Small intestine (tissue), 7 donors: ENCODE measurements around the gene PTER. TPM values are rescaled to one million over a fixed set of nuclear protein-coding genes. Genes with fewer than 3 reads are reported as not detected.
A peak's percentile ranks its signal among the peaks of the same experiment; 100 is the strongest.

Experiments used
- DNase-seq, 2 donors: peaks; one replicate each; pipeline versions ENCODE4 v3.0.0 to v3.0.0-alpha.2; 2013
- FAIRE-seq: peaks from 2 replicates; lab custom pipeline; 2012; peaks lifted over from hg19 to GRCh38; lab: Jason Lieb, UNC
- H3K27ac ChIP-seq, 3 donors: one replicate each; pipeline ENCODE4 v1.5.1; 2013; ENCODE audit warnings: low read length in 2 of 3, mild to moderate bottlenecking in 2 of 3, control low read depth in 1 of 3, inconsistent platforms in 1 of 3, low read depth in 1 of 3, moderate library complexity in 1 of 3
- H3K27me3 ChIP-seq, 3 donors: one replicate each; pipeline ENCODE4 v1.6.1; 2013; ENCODE audit warnings: low read length in 3 of 3, inconsistent platforms in 1 of 3; ENCODE audit not compliant: control insufficient read depth in 3 of 3, insufficient read depth in 3 of 3
- H3K36me3 ChIP-seq, 3 donors: one replicate each; pipeline ENCODE4 v1.6.1; 2013; ENCODE audit warnings: low read length in 3 of 3, inconsistent platforms in 1 of 3, low read depth in 1 of 3, mild to moderate bottlenecking in 1 of 3, moderate library complexity in 1 of 3; ENCODE audit not compliant: control insufficient read depth in 3 of 3, insufficient read depth in 2 of 3
- H3K4me1 ChIP-seq, 3 donors: one replicate each; pipeline ENCODE4 v1.6.1; 2013; ENCODE audit warnings: low read length in 2 of 3, inconsistent platforms in 1 of 3, low read depth in 1 of 3, mild to moderate bottlenecking in 1 of 3, moderate library complexity in 1 of 3; ENCODE audit not compliant: control insufficient read depth in 3 of 3, insufficient read depth in 2 of 3
- H3K4me3 ChIP-seq, 3 donors: one replicate each; pipeline ENCODE4 v1.5.1; 2013; ENCODE audit warnings: low read length in 3 of 3, control low read depth in 1 of 3, inconsistent platforms in 1 of 3, low read depth in 1 of 3, mild to moderate bottlenecking in 1 of 3, moderate library complexity in 1 of 3
- H3K9me3 ChIP-seq, 2 donors: one replicate each; pipeline ENCODE4 v1.6.1; 2013; ENCODE audit warnings: low read depth in 1 of 2, low read length in 1 of 2; ENCODE audit not compliant: control insufficient read depth in 2 of 2, insufficient read depth in 1 of 2
- WGBS, 3 donors: extraction: QIAGEN DNeasy Blood & Tissue Kit; methylation state at CpG; one replicate each; pipeline ENCODE4 v1.1.7; 2013; 5-methylcytosine and 5-hydroxymethylcytosine counted together
- polyA plus RNA-seq, 4 donors: library from polyadenylated mRNA; stranded (reverse) in 3 of 4; unstranded in 1 of 4; fragments of 200-250 nt in 3 of 4; fragments of 120-200 nt in 1 of 4; gene quantifications; one replicate each; pipeline versions ENCODE4 v1.2.1 to v1.2.3, GENCODE V29; 2013
- donor health status: healthy with polysubstance abuse.
- donor health status: control.
- donor health status: control.
- donor health status: Bipolar disorder and iron deficiency.
- donor health status: healthy.

The PTER gene
- polyA plus RNA-seq, 4 donors: 7.8 to 12.4 (median 10.6) TPM

- no peaks in the 10 kb centered on the region for H3K27me3 ChIP-seq
- DNase-seq (no peak), FAIRE-seq (no peak)
- no peaks in the 10 kb centered on the region for H3K4me1 ChIP-seq
- H3K36me3 ChIP-seq: peaks cover 0 to 3% (median 3%) of the 10 kb centered on the region in 3 donors
- H3K27ac ChIP-seq: no peak overlapping the region
- no peak overlapping the region for H3K4me3 ChIP-seq
- no peaks in the 10 kb centered on the region for H3K9me3 ChIP-seq
- 81 to 91% (median 90%) methylated on average over 5 of the region's 5 CpGs for WGBS, 3 donors
Observed at GRCh38 chr10:16509996-16510395, 73.2 kb downstream of the PTER start.

GRCh38 chr10:16510843-16511242 lies 74.0 kb downstream of the PTER start:
- Histone ChIP-seq H3K36me3 (peaks cover 0 to 3% (median 2%) of the 10 kb centered on the region in 3 donors), H3K4me3 (no peak overlapping the region), H3K27ac (no peak overlapping the region), H3K9me3 (no peaks in the 10 kb centered on the region), H3K27me3 (no peaks in the 10 kb centered on the region), H3K4me1 (no peaks in the 10 kb centered on the region)
- no peak for DNase-seq
- 84 to 85% (median 84%) methylated on average over 9 of the region's 9 CpGs for WGBS, 3 donors
- FAIRE-seq: no peak

DNA sequence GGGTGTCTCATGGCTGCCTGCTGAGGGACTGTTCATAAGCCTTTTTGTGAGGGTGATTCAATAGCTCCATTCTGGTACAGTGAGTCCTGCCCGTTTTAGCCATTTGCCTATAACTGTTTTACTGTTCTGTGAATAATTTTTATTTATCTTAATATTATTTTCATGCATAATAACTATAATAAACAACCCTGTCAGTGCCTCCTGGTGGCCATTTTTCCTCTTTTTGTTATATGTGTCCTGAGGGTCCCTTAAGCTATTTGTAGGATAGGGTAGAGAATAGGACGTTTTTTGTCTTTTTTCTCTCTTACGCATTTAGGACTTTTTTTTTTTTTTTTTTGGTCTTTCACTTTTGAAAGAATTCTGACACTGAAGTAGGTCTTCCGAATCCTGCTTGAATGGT lies 82.0 kb downstream of the PTER start:
- WGBS, 3 donors: 66 to 78% (median 74%) methylated on average over 4 of the region's 4 CpGs
- no peak overlapping the region for H3K4me3 ChIP-seq
- peaks cover 11 to 45% (median 13%) of the 10 kb centered on the region in 3 donors for H3K27me3 ChIP-seq
- H3K27ac ChIP-seq: no peak overlapping the region
- peaks cover 0 to 6% (median 4%) of the 10 kb centered on the region in 3 donors for H3K4me1 ChIP-seq
- FAIRE-seq (no peak), DNase-seq (no peak)
- H3K9me3 ChIP-seq: no peaks in the 10 kb centered on the region
- no peaks in the 10 kb centered on the region for H3K36me3 ChIP-seq

DNA sequence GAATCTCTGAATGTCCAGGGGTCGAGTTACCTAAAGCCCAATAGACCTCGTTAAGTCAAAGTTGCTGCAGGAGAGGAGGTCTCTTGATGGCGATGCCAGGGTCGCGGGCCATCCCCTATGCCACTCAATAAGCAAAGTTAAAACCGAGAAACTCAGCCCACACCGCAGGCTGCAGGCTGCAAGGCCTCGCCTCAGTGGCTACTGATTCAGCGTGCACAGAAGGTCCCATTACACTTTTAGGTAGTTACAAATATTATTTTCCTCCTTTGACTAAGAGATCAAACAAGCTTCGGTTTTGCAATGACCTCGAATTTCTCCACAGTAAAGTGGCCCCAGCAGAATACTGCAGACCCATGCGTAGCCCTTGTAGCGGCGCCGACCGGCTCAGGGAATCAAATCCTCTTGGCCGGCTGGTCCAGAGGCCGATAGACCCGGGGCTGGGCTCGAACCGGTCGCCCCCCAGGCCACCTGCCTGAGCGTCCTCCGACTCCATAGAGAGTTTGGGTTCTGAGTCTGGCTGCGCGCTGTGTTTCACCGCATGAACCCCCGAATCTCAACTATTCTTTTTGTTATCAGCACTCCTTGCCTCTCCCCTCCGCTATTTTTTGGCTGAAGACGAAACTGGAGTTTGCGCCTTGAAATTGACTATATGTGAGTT lies 82.6 kb downstream of the PTER start:
- FAIRE-seq (no peak), DNase-seq (no peak)
- Histone ChIP-seq H3K4me3 (no peak overlapping the region), H3K36me3 (no peaks in the 10 kb centered on the region), H3K27ac (no peak overlapping the region), H3K4me1 (peaks cover 0 to 6% (median 4%) of the 10 kb centered on the region in 3 donors), H3K9me3 (no peaks in the 10 kb centered on the region), H3K27me3 (peaks cover 11 to 50% (median 13%) of the 10 kb centered on the region in 3 donors)
- 37 to 67% (median 66%) methylated on average over 31 of the region's 31 CpGs for WGBS, 3 donors

DNA sequence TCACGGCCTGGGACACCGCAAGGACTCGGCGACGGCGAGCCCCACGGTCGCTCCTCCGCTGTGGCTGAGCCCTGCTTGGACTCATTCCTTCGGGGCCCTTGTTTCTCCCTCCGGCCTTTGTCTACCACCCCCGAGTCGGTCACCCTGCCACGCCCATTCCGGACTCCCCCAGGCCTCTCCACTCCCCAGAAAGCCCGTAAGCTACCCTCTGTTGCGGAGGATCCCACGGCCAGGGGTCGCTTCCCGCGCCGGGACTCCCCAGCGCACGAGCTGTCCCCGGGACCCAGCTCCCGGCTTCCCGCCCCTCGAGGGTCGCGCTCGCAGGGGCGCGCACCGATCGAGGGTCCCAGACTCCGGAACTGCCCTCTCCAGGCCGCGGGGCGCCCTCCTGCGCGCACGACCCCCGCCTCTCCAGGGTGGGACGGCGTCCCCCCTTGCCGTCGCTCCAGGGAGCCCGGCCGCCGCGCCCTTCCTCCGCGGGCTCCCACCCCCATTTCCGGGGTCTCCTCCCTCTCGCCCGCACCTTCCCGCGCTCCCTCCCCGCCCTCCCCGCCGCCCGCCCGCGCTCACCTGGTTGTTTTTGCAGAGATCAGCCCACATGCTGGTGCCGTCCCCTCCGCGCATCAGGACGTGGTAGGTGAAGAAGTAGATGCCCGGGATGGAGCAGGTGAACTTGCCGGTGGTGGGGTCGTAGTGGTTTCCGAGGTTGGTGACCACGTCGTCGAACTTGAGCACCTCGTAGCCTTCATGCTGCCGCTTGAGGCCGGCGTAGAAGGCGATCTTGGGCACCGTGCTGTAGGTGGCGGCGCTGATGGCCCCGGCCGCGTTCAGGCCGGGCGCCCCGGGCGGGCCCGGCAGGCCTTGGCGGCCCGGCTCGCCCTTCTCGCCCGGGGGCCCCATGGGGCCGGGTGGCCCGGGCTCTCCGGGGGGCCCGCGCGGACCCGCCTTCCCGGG lies 83.4 kb downstream of the PTER start:
- peak overlapping the region in 1 of 3 donors; percentile 43 for H3K4me3 ChIP-seq
- 2 to 11% (median 6%) methylated on average over 87 to 104 of the region's 104 CpGs for WGBS, 3 donors
- peak in 1 of 2 donors; percentile 13 for DNase-seq

GRCh38 chr10:16520900-16521299 lies 84.1 kb downstream of the PTER start:
- Histone ChIP-seq H3K27me3 (peaks cover 12 to 55% (median 13%) of the 10 kb centered on the region in 3 donors), H3K4me3 (peak overlapping the region in 1 of 3 donors; percentile 43), H3K36me3 (no peaks in the 10 kb centered on the region), H3K4me1 (peaks cover 0 to 6% (median 4%) of the 10 kb centered on the region in 3 donors), H3K27ac (no peak overlapping the region), H3K9me3 (no peaks in the 10 kb centered on the region)
- WGBS, 3 donors: 0 to 1% (median 1%) methylated on average over 22 to 39 of the region's 39 CpGs
- no peak for FAIRE-seq
- DNase-seq: peak in 1 of 2 donors; percentile 22

More for the DNA sequence above, 83.4 kb downstream of the PTER start:
- H3K36me3 ChIP-seq: no peaks in the 10 kb centered on the region
- H3K27me3 ChIP-seq: peaks cover 12 to 55% (median 13%) of the 10 kb centered on the region in 3 donors
- no peak for FAIRE-seq
- H3K9me3 ChIP-seq: no peaks in the 10 kb centered on the region
- H3K4me1 ChIP-seq: peaks cover 0 to 6% (median 4%) of the 10 kb centered on the region in 3 donors
- no peak overlapping the region for H3K27ac ChIP-seq

DNA sequence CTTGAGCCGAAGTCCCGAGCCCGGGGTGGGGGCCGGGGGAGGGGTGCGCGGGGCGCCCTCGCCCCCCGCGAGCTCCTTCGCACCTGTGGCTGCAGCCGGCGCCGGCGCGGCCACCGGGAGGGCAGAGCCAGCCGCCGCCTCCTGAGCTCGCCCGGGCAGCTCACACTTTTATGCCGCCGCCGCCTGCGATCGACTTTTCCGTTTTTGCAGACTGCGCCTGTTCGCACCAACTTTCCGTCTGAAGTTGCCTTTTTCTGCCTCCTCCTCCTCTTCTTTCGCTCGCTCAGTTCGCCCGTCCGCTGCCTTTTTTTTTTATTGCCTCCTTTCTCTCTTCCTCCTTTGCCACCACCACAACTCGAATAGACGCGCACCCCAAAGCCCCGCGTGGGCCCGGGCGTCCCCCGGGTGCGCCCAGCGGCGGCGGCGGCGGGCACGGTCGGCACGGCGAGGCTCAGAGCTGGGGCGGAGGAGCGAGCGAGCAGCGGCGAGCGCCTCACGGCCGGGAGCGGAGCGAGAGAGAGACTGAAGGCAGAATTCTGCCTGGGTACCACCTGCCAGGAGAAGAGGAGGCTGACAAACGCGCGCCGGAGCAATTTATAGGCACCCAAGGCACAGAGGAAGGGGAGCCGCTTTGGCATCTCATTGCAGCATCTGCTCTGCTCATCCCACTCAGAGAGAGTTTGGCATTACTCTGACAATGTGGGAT lies 84.7 kb downstream of the PTER start, which contains the start of gene C1QL3:
TSS of gene C1QL3 (minus strand) at position 569 of the 706 bp plus-strand sequence. CDS start 814 bp downstream, outside the sequence.
- H3K27ac ChIP-seq: no peak within 1 kb of the TSS
- H3K27me3 ChIP-seq: peaks cover 12 to 55% (median 13%) of the 10 kb centered on the region in 3 donors
- H3K4me3 ChIP-seq: peak within 1 kb of the TSS in 1 of 3 donors; percentile 43
- FAIRE-seq (no peak), DNase-seq (peak; percentile 14 to 45)
- H3K36me3 ChIP-seq: no peaks in the 10 kb centered on the region
- 2 to 3% (median 2%) methylated on average over 59 to 68 of the region's 68 CpGs for WGBS, 3 donors
- no peaks in the 10 kb centered on the region for H3K9me3 ChIP-seq
- peaks cover 0 to 6% (median 4%) of the 10 kb centered on the region in 3 donors for H3K4me1 ChIP-seq
